ES-I3 (cell line): Measurements from ENCODE around the gene RAB33A.
"Not testable (repeated sequence)": the region's sequence is repeated elsewhere in the genome, so short reads cannot be mapped to it uniquely, and the experiment has no call there.

Experiments
- H3K36me3 ChIP-seq: 2 replicates; pipeline ENCODE4 v1.6.1; 2013; ENCODE audit warnings: mild to moderate bottlenecking, low read length, control low read depth, moderate library complexity; ENCODE audit not compliant: insufficient read depth
- H3K4me1 ChIP-seq: 2 replicates; pipeline ENCODE4 v1.6.1; 2013; ENCODE audit warnings: mild to moderate bottlenecking, control low read depth, low read length; ENCODE audit not compliant: insufficient read depth
- H3K9ac ChIP-seq: 2 replicates; pipeline ENCODE4 v1.6.1; 2013; ENCODE audit warnings: low read depth, mild to moderate bottlenecking, low read length, moderate library complexity
- H3K9me3 ChIP-seq: 2 replicates; pipeline ENCODE4 v1.6.1; 2013; ENCODE audit warnings: mild to moderate bottlenecking, low read length, moderate library complexity; ENCODE audit not compliant: control insufficient read depth, insufficient read depth

Gene RAB33A

DNA sequence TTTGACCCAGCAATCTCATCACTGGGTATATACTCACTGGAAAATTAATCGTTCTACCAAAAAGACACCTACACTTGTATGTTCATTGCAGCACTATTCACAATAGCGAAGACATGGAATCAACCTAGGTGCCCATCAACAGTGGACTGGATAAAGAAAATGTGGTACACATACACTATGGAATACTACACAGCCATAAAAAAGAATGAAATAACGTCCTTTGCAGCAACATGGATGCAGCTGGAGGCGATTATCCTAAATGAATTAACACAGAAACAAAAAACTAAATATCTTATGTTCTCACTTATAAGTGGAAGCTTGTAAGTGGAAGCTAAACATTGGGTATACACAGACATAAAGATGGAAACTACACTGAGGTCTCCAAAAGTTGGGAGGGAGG lies 59.4 kb downstream of the RAB33A start:
- not testable (repeated sequence) for H3K36me3 ChIP-seq, H3K9me3 ChIP-seq, H3K4me1 ChIP-seq, H3K9ac ChIP-seq
